ENCODE data around the gene NSG1. TPM values are rescaled to one million over a fixed set of nuclear protein-coding genes. Genes with fewer than 3 reads are reported as not detected.

Gene NSG1
- total RNA-seq, 2 donors from 2014 or later = 0.27 to 0.56 TPM

DNA sequence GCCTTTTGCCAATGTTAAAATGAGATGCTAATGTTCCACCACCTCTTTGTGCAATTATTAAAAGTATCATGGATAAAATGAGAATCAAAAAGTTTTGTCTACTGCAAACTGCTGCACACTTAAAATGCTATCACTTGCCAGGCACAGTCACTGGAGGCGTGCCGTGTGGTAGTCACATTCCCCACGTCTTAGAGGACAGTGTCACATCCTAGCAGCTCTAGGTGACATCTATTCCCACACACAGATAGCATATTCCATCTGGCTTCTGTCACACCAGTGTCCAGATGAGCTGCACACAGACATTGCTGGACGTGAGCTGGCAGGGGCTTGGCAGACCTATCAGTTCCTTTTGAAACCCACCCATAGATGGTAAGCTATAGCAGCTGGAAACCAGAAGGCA is 47.0 kb downstream of the NSG1 start:
- no peaks in the 10 kb centered on the region for H3K27me3 ChIP-seq (replicated peaks; ENCODE audit: insufficient read depth)
- ATAC-seq (ENCODE audit: insufficient number of reproducible peaks, low FRiP score, low read depth) = no peak
- peaks cover 31% of the 10 kb centered on the region for H3K36me3 ChIP-seq

GRCh38 chr4:4436244-4436823 is 49.4 kb downstream of the NSG1 start:
- DNase-seq (ENCODE audit: low spot score) = no peak
- H3K36me3 ChIP-seq = peaks cover 28% of the 10 kb centered on the region

More for the DNA sequence above, 47.0 kb downstream of the NSG1 start:
- DNase-seq (ENCODE audit: low spot score) = no peak
- Histone ChIP-seq H3K27ac (no peak overlapping the region), H3K4me1 (ENCODE audit: control insufficient read depth in 1 of 2, low read depth in 2 of 2) (no peaks in the 10 kb centered on the region), H3K4me3 (no peak overlapping the region), H3K9me3 (no peaks in the 10 kb centered on the region)
- no peak for TF ChIP-seq CTCF (IDR thresholded peaks at IDR 0.05)

DNA sequence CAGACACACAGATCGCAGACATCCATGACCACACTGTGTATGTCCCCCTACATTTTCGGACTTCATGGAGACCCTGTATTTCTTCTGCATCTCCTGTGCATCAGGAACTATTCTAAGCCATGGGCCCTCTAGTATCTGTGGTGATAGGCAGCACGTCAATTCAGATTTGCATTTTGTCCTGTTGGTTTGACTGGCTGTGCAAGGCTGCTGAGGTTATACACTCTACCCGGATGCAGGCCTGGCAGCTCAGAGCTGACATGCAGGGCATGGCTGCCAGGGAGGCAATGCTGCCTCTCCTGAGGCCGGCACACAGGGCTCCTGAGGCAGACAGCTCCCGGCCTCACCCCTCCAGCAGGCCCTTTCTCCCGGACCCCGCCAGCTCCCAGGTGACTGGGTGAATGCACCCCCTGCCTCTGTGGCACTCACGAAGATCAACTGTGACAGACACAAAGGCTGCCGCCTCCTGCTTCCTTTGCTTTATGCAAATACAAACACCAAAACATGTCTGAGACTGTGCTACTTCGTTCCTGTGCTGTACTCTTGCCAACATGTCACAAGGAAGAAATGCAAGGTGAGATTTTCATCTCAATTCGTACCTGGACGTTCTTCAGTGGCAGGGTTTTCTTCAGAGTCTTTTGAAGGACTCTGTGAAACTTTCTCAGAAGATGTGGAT is 51.0 kb downstream of the NSG1 start:
- no peak for TF ChIP-seq CTCF (IDR thresholded peaks at IDR 0.05)
- Histone ChIP-seq H3K9me3 (no peaks in the 10 kb centered on the region), H3K4me1 (ENCODE audit: control insufficient read depth in 1 of 2, low read depth in 2 of 2) (no peaks in the 10 kb centered on the region), H3K27ac (no peak overlapping the region), H3K36me3 (peaks cover 20% of the 10 kb centered on the region), H3K27me3 (replicated peaks; ENCODE audit: insufficient read depth) (no peaks in the 10 kb centered on the region), H3K4me3 (no peak overlapping the region)
- DNase-seq (ENCODE audit: low spot score) = no peak
- ATAC-seq (ENCODE audit: insufficient number of reproducible peaks, low FRiP score, low read depth) = no peak

More at GRCh38 chr4:4436244-4436823, 49.4 kb downstream of the NSG1 start:
- TF ChIP-seq CTCF (IDR thresholded peaks at IDR 0.05) = no peak
- Histone ChIP-seq H3K27ac (no peak overlapping the region), H3K9me3 (no peaks in the 10 kb centered on the region), H3K4me1 (ENCODE audit: control insufficient read depth in 1 of 2, low read depth in 2 of 2) (no peaks in the 10 kb centered on the region), H3K27me3 (replicated peaks; ENCODE audit: insufficient read depth) (no peaks in the 10 kb centered on the region), H3K4me3 (no peak overlapping the region)
- ATAC-seq (ENCODE audit: insufficient number of reproducible peaks, low FRiP score, low read depth) = no peak

DNA sequence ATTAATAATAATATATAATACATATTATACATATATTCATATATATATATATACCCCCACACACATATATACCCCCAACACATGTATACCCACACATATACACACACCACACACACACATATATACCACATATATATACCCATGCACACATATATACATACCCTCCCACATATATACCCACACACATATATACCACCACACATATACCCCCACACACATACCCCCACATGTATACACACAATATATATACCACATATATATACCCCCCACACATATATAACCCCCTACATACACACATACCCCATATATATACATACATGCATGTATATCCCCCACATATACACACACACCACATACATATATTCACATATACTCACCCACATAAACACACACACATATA is 52.0 kb downstream of the NSG1 start:
- Histone ChIP-seq H3K9me3 (no peaks in the 10 kb centered on the region), H3K27me3 (replicated peaks; ENCODE audit: insufficient read depth) (no peaks in the 10 kb centered on the region), H3K4me3 (no peak overlapping the region), H3K4me1 (ENCODE audit: control insufficient read depth in 1 of 2, low read depth in 2 of 2) (no peaks in the 10 kb centered on the region), H3K36me3 (peaks cover 18% of the 10 kb centered on the region), H3K27ac (no peak overlapping the region)
- no peak for TF ChIP-seq CTCF (IDR thresholded peaks at IDR 0.05)
- no peak for DNase-seq (ENCODE audit: low spot score)
- no peak for ATAC-seq (ENCODE audit: insufficient number of reproducible peaks, low FRiP score, low read depth)

DNA sequence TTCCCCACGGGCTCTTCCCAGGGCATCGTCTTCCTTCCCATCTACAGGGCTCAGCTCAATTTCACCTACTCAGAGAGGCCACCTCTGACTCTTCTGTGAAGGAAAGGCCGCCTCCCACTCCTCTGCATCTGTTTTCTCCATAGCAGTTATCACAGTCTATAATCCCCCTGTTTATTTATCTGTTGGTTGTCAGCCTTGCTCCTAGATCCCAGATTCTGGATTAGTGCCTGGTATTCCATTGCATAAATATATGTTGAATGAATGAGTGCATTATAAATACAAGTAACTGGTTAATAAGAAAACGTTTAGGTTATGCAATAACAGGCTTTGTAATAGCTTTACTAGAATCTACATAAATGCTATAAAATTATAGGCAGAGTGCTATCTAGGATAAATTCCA is 52.9 kb downstream of the NSG1 start:
- no peak for DNase-seq (ENCODE audit: low spot score)
- no peak overlapping the region for H3K4me3 ChIP-seq
- H3K4me1 ChIP-seq (ENCODE audit: control insufficient read depth in 1 of 2, low read depth in 2 of 2) = no peaks in the 10 kb centered on the region
- H3K36me3 ChIP-seq = peaks cover 14% of the 10 kb centered on the region
- H3K27me3 ChIP-seq (replicated peaks; ENCODE audit: insufficient read depth) = no peaks in the 10 kb centered on the region
- no peak overlapping the region for H3K27ac ChIP-seq
- no peaks in the 10 kb centered on the region for H3K9me3 ChIP-seq
- no peak for TF ChIP-seq CTCF (IDR thresholded peaks at IDR 0.05)
- ATAC-seq (ENCODE audit: insufficient number of reproducible peaks, low FRiP score, low read depth) = no peak
